SK-N-MC (cell line): ENCODE results near the gene SERTM2.
"Not testable (repeated sequence)": the region's sequence is repeated elsewhere in the genome, so short reads cannot be mapped to it uniquely, and the experiment has no call there.

Experiments
- DNase-seq: peaks from one replicate; pipeline ENCODE4 v3.0.0-alpha.2; 2011; ENCODE audit warnings: low read depth, low spot score
- H3K27ac ChIP-seq: fragments of 200-600 bp; sonication (generic); 2 replicates; pipeline ENCODE4 v1.5.1; 2016; ENCODE audit warnings: mixed run types
- H3K36me3 ChIP-seq: fragments of 200-600 bp; sonication (generic); 2 replicates; pipeline ENCODE4 v1.6.1; 2017; ENCODE audit warnings: antibody characterized with exemption, low read length, mixed read lengths; ENCODE audit not compliant: insufficient read depth
- H3K4me3 ChIP-seq: fragments of 200-600 bp; sonication (generic); 2 replicates; pipeline ENCODE4 v1.5.1; 2016
- H3K9ac ChIP-seq: fragments of 200-600 bp; sonication (generic); 2 replicates; pipeline ENCODE4 v1.8.0; 2017; ENCODE audit warnings: mixed run types, mixed read lengths; ENCODE audit not compliant: insufficient read length
- H3K9me3 ChIP-seq: fragments of 200-600 bp; sonication (generic); 2 replicates; pipeline ENCODE4 v1.6.1; 2017; ENCODE audit warnings: low read depth, mild to moderate bottlenecking, antibody characterized with exemption, low read length, moderate library complexity, mixed read lengths
- EZH2 ChIP-seq: fragments of 200-600 bp; sonication (generic); IDR thresholded peaks from one replicate; pipeline ENCODE4 v1.6.1; 2017; ENCODE audit warnings: antibody characterized with exemption
- FOXP2 ChIP-seq: optimal IDR thresholded peaks from 2 replicates; pipeline ENCODE3; 2011; ENCODE audit warnings: mild to moderate bottlenecking, moderate library complexity; ENCODE audit not compliant: insufficient read depth; ENCODE audit errors: extremely low read length, control extremely low read depth
- POLR2AphosphoS5 ChIP-seq: IDR thresholded peaks from 2 replicates; pipeline ENCODE4 v1.6.1; 2012; ENCODE audit warnings: mild to moderate bottlenecking, low read depth, low read length, borderline replicate concordance

SERTM2 gene

GRCh38 chrX:111520506-111520905, 9.1 kb downstream of the SERTM2 start:
- Histone ChIP-seq H3K4me3 (no peak overlapping the region), H3K27ac (no peak overlapping the region), H3K9me3 (no peaks in the 10 kb centered on the region), H3K9ac (no peak overlapping the region), H3K36me3 (no peaks in the 10 kb centered on the region)
- no peak for DNase-seq
- TF ChIP-seq POLR2AphosphoS5 (no peak), EZH2 (no peak), FOXP2 (no peak)

GRCh38 chrX:111521169-111521568, 9.7 kb downstream of the SERTM2 start:
- TF ChIP-seq EZH2 (no peak), FOXP2 (no peak), POLR2AphosphoS5 (no peak)
- DNase-seq = no peak
- no peak overlapping the region for H3K4me3 ChIP-seq
- H3K36me3 ChIP-seq = no peaks in the 10 kb centered on the region
- no peak overlapping the region for H3K27ac ChIP-seq
- no peak overlapping the region for H3K9ac ChIP-seq
- no peaks in the 10 kb centered on the region for H3K9me3 ChIP-seq

DNA sequence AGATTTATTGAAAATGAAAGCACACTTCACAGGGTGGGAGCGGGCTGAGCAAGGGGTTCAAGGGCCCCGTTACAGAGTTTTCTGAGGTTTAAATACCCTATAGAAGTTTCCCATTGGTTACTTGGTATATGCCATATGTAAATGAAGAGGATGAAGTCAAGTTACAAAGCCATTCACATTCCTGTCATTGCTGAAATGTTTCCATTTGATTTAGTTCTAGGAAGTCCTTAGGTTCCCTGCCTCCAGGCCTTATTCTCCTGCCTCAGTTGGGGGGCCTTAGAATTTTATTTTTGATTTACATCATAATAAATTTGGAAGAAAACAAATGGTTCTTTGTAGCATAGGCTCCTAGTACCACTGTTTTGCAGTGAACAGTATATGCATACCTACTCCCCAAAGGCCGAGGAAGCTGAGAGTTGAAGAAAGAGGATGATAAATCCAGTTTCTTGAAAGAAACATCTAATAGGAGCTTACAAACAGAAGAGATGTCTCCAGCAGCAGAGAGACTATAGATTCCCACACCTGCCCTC, 31.8 kb downstream of the SERTM2 start:
- Histone ChIP-seq H3K4me3 (no peak overlapping the region), H3K9ac (no peak overlapping the region), H3K36me3 (no peaks in the 10 kb centered on the region), H3K9me3 (no peaks in the 10 kb centered on the region), H3K27ac (no peak overlapping the region)
- TF ChIP-seq EZH2 (no peak), FOXP2 (no peak), POLR2AphosphoS5 (no peak)
- no peak for DNase-seq

DNA sequence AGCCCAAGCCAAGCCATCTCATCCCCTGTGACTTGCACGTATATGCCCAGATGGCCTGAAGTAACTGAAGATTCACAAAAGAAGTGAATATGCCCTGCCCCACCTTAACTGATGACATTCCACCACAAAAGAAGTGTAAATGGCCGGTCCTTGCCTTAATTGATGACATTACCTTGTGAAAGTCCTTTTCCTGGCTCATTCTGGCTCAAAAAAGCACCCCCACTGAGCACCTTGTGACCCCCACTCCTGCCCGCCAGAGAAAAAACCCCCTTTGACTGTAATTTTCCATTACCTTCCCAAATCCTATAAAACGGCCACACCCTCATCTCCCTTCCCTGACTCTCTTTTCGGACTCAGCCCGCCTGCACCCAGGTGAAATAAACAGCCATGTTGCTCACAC, 37.8 kb downstream of the SERTM2 start:
- H3K27ac ChIP-seq, H3K9me3 ChIP-seq, H3K4me3 ChIP-seq, H3K36me3 ChIP-seq, DNase-seq, H3K9ac ChIP-seq: not testable (repeated sequence)

DNA sequence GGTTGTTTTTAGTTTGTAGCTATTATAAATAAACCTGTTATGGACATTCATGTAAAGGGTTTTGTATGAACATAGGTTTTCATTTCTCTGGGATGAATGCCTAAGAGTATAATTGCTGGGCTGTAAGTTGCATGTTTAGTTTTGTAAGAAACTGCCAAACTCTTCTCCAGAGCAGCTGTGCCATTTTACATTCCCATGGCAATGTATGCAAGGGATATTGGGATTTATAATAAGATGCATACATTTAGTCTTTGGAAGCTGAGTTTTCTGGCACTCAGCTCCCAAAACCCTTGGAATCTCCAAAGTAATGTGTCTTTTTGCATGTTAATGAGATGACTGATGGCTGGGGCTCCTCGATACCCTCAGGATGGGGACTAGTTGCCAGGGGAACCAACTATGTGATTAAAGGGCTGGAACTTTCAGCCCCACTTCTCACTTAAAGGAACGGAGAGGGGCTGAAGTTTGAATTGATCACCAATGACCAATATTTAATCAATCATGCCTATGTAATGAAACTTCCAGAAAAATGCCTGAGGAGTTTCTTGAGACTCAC, 44.0 kb downstream of the SERTM2 start:
- Histone ChIP-seq H3K36me3 (no peaks in the 10 kb centered on the region), H3K4me3 (no peak overlapping the region), H3K27ac (no peak overlapping the region), H3K9ac (no peak overlapping the region), H3K9me3 (no peaks in the 10 kb centered on the region)
- DNase-seq = no peak
- TF ChIP-seq FOXP2 = no peak
- no peak for TF ChIP-seq POLR2AphosphoS5
- TF ChIP-seq EZH2 = no peak

DNA sequence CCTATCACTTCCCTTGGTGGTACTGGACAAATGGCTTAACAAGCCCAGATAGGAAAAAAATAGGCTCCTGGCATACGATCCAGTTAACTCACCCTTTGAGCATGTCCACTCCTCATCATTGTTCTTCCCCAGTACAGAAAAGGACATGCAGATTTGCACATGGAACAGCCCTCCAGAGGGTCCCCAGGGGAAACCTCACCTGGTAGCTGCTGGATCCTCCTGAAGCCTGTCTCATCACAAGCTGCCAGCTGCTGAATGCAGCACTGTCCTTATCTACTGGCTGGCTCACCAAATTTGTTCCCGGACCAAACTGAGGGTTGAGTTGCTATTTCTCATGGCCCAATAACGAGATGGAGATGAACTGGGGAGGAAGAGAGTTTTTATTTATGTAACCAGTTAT, 49.4 kb downstream of the SERTM2 start:
- H3K4me3 ChIP-seq = no peak overlapping the region
- TF ChIP-seq FOXP2 = no peak
- no peak for TF ChIP-seq EZH2
- no peak for TF ChIP-seq POLR2AphosphoS5
- H3K9ac ChIP-seq = no peak overlapping the region
- no peak overlapping the region for H3K27ac ChIP-seq
- DNase-seq = no peak
- H3K36me3 ChIP-seq = no peaks in the 10 kb centered on the region
- H3K9me3 ChIP-seq = no peaks in the 10 kb centered on the region

GRCh38 chrX:111561851-111562250, 50.4 kb downstream of the SERTM2 start:
- DNase-seq = no peak
- H3K9me3 ChIP-seq = no peaks in the 10 kb centered on the region
- TF ChIP-seq EZH2 = no peak
- TF ChIP-seq POLR2AphosphoS5 = no peak
- no peak for TF ChIP-seq FOXP2
- no peak overlapping the region for H3K9ac ChIP-seq
- no peak overlapping the region for H3K27ac ChIP-seq
- H3K36me3 ChIP-seq = no peaks in the 10 kb centered on the region
- no peak overlapping the region for H3K4me3 ChIP-seq

DNA sequence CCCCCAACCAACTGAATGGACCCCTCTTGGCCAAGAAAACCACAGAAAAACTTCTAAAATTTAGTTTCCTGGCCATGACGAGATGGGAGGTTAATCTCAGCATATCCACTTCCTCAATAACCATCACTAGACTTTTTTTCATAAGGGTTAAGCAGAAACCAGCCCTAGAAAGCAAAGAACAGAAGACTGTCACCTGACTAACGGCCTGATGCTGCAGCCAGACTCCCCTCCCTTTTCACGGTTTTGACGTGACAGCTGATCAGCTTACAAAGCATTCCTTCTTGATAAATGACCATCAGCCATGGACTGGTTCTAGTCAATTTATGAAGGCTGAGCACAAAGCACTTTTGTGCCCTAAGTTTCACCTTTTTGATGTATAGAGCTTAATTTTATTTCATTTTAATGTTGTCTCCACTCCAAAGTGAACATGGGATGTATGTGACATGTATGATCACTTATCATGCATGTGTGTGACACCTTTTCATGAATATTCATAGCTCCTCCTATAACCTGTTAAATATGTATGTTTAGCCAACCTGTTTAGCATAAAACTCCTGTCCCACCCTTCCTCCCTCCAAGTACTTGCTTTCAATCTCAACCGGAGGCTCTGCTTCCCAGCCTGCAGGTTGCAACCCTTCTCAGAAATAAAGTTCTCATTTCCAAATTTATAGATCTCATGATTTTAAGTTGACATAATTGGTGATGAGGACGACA, 56.3 kb downstream of the SERTM2 start:
- Histone ChIP-seq H3K9me3 (no peaks in the 10 kb centered on the region), H3K4me3 (no peak overlapping the region), H3K9ac (no peak overlapping the region), H3K27ac (no peak overlapping the region), H3K36me3 (no peaks in the 10 kb centered on the region)
- TF ChIP-seq FOXP2 (no peak), POLR2AphosphoS5 (no peak), EZH2 (no peak)
- no peak for DNase-seq

DNA sequence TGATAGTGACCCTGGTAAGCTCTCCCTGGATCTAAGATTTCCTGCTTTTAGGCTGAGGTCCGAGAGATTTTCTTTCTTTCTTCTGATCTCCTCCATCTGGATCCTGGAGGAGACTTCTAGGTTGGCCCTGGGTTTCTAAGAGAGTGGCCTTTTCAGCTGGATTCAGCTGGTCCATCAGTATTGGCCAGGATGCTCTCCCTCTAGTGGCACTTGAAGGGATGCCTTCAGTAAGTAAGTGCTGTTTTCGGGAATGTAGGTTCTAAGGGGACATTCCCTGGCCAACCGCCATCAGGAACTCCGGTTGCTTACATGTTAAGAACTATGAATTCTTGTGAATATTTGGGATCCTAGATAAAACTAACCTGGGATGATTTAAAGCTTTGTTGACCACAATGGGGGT, 56.9 kb downstream of the SERTM2 start:
- no peak for DNase-seq
- H3K4me3 ChIP-seq = no peak overlapping the region
- TF ChIP-seq EZH2 = no peak
- no peak for TF ChIP-seq FOXP2
- TF ChIP-seq POLR2AphosphoS5 = no peak
- no peaks in the 10 kb centered on the region for H3K36me3 ChIP-seq
- H3K9ac ChIP-seq = no peak overlapping the region
- no peaks in the 10 kb centered on the region for H3K9me3 ChIP-seq
- H3K27ac ChIP-seq = no peak overlapping the region
